GM10847 (cell line): ENCODE measurements around the gene CD5L.

Source experiments
- POLR2A ChIP-seq: IDR thresholded peaks from 2 replicates; pipeline ENCODE4 v1.6.1; 2011; ENCODE audit not compliant: insufficient read length; ENCODE audit errors: extremely low read depth

Gene CD5L

DNA sequence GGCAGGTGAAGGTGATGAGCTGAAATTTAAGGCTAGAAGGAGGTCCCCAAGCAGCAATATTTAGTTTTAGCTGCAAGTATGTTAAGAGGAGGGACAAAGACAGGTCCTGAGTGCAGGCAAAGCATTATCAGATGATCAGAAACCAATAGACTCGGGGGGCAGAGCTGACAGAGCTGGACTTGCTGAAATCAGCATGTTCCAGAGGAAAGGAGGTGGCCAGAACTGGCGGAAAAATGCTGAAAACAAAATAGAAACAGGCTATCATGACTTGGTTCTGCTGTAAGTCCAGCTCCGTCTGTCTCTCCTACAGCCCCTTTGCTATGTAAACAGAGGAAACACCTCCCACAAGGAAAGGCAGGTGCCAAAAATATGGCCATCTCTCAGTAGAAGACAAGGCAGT is at the start of gene CD5L:
Gene CD5L, minus strand, starts transcription at position 101 of the 400 bp plus-strand sequence. CDS start 107 bp downstream, outside the sequence.
- no peak for TF ChIP-seq POLR2A

GRCh38 chr1:157882580-157882979 is 41.0 kb upstream of the CD5L start:
- TF ChIP-seq POLR2A: no peak

DNA sequence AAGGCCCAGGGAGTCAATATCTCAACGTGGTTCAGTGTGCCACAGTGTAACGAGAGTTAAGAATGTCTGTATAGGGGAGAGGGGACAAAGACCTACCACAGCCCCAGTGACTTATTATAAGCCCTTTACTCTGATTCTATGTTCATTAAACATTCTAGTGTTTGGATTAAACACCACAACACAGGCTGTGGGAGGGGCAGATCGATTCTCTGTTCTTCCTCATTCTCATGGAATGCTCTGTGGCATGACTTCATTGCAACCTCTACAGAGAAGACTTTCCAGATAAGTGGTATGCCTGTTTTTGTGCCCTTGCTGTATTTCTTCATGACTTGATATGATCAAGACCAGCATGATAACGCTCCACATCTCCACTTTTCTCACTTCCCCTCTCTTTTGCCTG is 39.0 kb upstream of the CD5L start:
- TF ChIP-seq POLR2A: no peak

GRCh38 chr1:157878059-157878458 is 36.5 kb upstream of the CD5L start:
- no peak for TF ChIP-seq POLR2A

- no peak for TF ChIP-seq POLR2A
Observed at GRCh38 chr1:157870490-157870889, 28.9 kb upstream of the CD5L start.

- no peak for TF ChIP-seq POLR2A
Observed at GRCh38 chr1:157868654-157869053, 27.0 kb upstream of the CD5L start.

DNA sequence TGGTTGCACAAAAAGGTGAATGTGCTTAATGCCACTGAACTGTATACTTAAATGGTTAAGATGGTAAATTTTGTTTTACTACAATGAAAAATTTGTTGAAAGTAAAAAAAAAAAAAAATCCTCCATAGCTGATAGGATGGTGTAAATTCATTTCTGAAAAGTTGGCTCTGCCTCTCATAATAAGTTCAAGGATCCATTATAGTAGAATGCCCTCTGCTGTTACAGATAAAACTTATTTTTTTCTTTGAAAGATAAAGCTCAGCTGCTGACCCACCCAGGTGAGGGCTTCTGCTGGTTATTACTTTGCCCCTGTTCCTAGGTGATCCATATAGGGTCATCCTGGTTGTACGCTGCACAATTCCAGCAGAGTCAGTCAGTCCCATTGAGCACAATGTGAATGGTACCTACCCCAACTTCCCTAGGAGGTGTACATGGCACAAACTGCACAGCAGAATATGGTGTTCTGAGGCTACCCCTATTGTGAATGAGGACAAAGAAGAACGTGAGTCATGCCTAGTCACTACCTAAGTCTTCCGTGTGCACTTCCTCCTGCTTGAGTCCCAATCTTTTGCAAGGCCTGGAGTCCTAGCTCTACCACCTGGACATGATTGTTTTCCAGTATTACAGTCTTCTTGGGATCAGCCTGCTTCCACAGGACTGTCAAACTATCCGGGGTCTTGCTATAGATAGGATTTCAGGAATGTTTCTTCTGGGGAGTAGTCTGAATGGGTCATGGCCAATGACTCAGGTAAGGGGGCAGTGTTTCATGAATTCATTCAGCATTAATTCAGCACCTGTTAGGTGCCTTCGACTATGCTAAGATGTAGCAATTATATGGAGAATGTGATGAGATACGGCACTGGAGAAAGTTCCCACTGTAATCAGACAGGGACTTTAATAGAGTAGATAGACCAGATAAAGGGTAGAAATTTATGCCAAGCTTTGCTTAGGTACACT is 20.8 kb upstream of the CD5L start:
- TF ChIP-seq POLR2A: no peak

- no peak for TF ChIP-seq POLR2A
Observed at GRCh38 chr1:157856538-157856937, 14.9 kb upstream of the CD5L start.

DNA sequence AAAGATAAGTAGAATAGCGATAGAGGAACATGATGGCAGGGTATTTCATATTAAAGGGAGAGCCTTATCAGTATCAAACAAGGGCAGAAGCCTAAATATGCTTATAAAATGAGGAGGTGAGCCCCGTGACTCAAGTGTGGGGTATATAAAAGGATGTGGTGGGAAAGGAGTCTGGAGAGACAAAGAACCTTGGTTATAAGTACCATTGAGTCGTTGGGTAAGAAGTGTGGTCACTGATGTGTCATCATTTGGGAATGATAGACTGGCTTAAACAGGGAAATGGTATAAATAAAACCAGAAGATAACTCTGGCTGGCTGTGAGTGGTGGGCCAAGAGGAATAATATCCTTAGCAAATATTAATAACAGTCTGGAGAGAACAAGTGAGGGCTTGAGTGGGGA is 10.9 kb upstream of the CD5L start:
- no peak for TF ChIP-seq POLR2A

DNA sequence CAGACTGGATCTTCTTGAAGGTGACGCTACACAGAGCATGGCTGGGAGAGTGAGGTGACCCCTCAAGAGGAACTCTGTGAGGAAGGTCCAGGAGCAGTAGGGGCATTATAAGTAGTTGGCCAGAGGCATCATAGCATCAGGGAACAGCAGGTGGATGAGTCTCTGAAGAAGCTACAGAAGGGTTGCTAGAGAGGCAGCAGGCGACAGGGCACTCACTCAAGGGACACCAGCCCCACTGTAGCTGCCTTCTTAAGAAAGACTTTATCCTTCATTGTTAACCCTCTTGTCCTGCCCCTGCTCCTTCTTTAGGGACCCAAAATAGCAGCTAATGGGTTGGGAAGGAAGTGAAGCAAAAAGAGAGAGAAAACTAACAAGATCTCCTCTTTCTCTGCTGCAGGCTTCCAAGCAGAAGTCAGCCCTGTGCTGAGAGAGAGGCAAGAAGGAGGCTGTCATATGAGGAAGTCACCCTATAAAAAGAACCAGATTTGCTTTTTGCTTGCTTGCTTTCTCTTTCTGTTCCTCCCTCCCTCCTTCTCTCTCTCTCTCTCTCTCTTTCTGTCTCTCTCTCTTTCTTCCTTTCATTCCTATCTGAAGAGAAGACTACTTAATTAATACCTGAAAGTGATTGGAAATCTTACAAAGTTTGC is 7.7 kb upstream of the CD5L start:
- TF ChIP-seq POLR2A: no peak

- no peak for TF ChIP-seq POLR2A
Observed at GRCh38 chr1:157844089-157844830, 2.7 kb upstream of the CD5L start.

DNA sequence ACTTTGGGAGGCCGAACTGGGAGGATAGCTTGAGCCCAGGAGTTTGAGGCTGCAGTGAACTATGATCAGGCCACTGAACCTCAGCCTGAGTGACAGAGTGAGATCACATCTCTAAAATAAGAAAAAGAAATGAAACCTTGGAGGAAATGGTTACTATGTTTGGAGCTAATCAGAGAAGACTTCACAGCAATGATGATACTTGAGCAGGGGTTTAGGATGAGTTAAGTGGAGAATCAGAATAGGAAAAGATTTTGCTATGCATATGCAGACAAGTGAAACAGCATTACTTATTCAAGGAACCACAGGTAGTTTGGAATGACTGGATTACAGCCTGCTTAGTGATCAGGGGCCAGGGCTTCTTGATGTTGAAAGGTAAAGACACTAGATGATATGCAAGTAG is 1.3 kb upstream of the CD5L start:
- TF ChIP-seq POLR2A: no peak

- no peak for TF ChIP-seq POLR2A
Observed at GRCh38 chr1:157838966-157839365, 2.6 kb downstream of the CD5L start.

DNA sequence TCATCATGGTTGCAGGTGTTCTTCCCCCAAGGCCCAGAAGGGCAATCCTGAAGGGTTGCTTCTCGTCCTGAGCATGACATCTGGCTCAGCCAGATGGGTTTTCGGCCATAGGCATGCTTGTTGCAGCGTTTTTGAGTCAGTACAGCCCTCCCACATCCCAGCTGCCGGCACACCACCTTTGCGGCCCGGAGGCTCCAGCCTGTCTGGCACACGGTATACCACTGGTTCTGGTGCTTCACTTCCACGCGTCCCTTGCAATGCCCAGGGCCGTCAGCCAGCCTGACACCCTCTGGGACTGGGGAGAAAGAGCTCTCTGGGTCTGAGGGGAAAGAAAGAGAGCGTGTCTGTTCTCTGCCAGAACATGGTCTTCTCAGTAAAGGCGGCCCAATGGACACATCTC is 7.2 kb downstream of the CD5L start:
- no peak for TF ChIP-seq POLR2A

GRCh38 chr1:157833145-157833544 is 8.5 kb downstream of the CD5L start:
- TF ChIP-seq POLR2A: no peak
